Putamen (tissue), 1 donor: ENCODE results near the gene ITIH4.

ENCODE experiments used
- DNase-seq: peaks from one replicate; pipeline ENCODE4 v3.0.0-alpha.2; 2016; ENCODE audit warnings: low spot score

The ITIH4 gene

GRCh38 chr3:52848617-52849016, 18.1 kb upstream of the ITIH4 start:
- DNase-seq: no peak

- no peak for DNase-seq
These were observed 17.3 kb upstream of the ITIH4 start for GRCh38 chr3:52847726-52848125.

DNA sequence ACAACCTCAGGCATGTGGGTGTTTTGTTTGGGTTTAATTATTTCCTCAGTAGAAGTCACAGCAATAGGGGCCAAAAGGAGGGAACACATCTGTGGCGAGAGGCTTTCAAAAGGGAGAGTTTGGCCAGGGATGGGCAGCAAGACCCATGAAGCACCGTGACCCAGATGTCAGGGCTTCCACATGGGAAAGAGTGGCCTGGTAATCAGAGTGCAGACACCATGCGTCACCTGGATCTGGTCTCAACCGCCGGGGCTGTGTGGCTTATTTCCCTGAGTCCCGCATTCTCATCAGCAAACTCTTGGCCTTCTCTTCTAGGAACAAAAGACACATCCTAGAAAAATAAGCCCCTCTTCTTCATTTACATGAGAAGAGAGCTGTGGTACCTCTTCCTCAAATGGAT, 16.8 kb upstream of the ITIH4 start:
- no peak for DNase-seq

GRCh38 chr3:52846432-52846965, 16.0 kb upstream of the ITIH4 start:
- no peak for DNase-seq

GRCh38 chr3:52845691-52846431, 15.4 kb upstream of the ITIH4 start:
- no peak for DNase-seq

DNA sequence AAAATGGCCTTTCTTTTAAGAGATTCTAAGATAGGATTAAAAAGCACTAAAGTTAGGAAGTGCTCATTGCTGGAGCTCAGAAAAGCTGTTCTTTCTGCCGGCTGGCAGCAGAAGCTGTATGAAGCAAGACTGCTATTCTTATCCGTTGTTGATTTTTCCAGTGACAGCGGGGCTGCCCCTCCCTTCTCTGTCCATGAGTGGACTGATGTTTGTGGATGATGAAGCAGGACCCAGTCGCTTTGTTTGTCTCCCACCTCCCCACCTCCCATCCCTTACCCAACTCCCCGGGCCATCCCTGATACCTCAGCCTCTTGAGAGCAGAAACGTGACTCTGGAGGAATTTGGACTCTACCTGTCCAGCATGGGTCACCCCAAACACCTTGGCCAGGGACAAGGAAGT, 14.7 kb upstream of the ITIH4 start:
- DNase-seq: peak; percentile 37

DNA sequence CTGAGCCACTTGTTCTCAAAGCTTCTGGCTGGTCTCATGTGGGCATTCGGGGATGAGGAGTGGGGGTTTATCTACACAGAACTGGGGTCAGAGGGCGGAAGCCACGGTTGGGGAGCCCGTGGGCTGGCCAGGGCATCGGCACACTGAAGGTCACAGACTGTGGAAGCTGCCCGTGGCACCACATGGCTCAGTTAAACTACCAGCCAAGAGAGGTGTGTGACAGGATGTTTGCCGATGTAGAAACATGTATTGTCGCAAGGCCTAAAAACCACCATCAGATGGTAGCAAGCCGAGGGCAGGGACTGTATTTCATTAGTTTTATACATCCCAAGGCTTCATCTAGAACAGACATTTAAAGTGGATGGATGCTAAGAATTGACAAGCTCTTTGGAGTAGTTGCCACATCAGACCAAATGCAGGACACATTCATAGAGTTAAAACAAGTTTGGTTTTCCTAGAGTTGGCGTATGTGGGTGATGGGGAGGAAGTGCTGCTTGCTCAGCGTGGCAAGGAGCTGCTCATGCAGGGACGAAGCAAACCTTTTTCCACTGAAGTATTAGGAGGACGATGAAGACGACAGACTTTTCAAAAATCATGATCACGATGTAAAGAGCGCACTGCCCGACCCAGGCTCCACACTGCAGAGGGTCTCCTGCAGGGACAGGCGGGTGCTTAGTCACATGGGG, 14.0 kb upstream of the ITIH4 start:
- DNase-seq: no peak

DNA sequence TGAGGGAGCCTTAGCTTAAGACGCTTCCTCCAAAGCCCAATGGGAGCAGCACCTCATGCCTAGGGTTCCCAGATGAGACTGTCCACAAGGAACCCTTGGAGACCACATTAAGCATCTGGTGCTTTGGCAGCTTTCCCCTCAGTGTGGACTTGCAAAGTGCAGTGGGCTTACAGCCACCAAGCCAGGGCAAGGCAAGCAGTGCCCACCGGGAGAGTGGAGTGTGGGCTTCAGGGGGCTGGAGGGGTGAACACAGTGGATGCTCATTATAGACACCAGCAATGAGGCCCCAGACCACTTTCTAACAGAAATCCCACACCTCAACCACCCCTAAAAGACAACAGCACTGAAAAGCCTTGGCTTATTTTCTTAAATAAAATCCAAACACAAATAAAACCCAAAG, 13.4 kb upstream of the ITIH4 start:
- DNase-seq: no peak

DNA sequence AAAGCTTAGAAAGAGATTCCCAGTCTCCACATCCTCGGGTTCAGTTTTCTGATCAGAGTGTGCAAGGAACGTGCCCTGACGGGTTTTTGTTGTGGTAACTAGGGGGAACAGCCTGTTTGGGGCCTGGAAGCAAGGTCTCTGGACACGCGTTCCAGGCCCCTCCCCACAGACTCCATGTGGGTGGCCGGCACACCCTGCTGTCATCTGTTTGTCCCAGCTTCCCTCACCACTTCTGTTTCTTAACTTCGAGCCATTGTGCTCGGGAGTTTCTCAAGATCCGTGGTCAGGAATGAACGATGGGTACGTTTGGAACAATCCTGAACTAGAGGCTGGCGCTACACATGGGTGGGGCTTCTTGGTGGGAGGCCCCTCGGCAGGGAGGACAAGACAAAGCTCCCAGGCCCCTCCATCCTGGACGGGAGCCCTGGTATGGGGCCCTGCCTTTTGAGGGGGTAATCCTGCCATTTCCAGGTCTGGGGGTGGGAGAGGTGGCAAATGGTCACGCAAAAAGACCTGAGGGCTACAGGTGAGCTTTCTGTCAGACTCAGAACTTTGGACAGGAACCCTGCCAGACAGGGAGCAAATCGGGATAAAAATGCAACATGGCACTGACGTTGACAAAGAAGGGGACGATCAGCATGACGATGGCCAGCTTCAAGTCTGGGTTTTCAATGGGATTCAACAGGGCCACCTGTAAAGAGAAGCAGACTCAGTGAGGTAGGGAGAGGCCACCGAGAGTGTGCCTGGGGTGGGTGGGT, 12.8 kb upstream of the ITIH4 start:
- DNase-seq: no peak

DNA sequence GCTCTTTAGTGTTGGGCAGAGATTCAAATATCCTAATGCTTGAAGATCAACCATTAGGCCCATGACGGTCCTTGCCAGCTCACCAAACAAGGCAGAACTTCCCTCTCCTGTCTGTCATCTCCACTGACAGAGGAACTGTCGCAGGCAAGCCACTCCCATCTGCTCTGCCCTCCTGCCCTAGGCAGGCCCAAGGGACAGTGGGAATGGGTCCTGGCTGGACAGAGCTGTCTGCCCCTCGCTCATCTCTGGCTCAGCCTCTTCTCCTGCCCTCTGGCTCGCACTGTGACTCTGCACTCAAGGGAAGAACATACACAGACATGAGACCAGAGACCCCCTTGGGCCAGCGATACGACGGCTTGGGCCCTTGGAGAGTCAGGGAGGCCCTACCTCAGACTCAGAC, 12.0 kb upstream of the ITIH4 start:
- DNase-seq: no peak

DNA sequence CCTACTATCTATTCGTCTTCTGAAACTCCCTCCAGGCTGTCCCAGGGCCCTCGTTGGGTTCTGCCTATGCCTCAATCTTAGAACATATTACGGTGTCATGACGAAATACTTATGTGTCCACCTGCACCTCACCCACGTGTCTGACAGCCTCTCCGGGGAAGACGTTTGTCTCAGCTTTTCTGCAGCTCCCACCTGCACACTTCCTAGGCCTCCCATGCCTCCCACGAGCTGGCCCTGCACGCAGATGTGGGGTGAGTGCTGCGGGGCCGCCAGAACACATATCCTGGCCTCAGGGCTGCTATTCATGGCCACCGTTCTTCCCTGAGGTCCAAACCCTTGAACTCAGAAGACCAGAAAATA, 11.5 kb upstream of the ITIH4 start:
- DNase-seq: no peak

DNA sequence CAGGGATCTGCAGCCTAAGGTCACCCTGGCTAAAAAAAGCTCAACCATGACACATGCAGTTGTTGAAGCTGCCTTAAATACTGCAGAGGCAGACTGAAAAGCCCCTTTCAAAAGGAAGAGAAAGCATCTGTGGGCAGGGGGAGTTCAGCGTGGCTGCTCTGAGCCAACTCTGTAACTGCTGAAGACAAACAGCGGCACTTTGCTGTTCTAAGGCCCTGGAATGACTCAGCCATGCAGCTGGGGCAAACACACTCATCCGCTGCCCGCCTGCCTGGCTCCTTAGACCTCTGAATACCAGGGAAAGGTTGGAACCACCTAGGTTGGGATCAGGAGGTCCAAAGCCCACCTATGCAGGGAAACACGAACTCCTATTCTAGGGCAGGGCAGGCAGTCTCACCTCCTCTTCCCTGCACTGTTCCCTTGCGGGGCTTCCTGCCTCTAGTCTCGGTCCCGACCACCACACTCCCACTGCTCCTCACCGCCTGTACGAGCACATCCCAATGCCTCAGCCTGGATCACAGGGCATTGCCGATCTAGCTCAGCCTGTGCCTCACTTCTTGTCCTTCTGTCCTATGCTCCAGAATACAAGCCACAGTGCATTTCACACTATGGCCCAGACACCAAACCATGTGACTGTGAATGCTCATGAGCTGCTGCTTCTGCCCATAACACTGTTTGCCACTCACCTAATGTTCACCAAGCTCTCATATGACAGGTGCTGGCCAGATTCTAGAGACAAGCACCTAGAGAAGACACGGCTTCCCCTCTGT, 10.9 kb upstream of the ITIH4 start:
- no peak for DNase-seq

DNA sequence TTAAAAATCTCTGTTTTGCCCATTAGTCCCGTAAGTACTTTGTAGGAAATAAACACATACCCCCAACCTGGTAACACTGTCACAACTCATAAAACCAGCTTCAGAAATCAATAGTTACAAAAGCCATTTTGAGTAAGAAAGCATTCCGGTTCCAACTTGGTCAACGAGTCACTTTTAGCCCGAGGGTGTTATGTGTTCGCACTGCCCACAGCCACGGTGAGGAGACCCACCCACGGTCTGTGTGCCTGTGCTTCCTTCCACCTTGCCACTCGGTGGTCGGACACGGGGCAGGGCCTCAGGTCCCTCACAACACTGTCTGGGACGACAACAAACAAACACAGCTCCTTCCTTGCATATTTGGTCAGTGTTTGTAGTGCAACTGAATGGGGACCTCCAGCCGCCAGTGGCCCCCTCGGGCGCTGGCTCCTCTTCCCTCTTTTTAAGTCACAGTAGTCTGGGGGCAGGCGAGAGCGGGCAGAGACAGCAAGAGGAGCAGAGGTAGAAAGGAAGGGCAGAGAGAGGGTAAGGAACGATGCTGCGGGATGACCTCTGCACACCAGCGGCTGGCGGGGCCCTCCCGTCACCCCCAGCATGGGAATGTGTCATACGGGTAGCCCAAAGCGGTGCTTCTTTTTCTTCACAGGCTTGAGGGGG, 9.5 kb upstream of the ITIH4 start:
- no peak for DNase-seq

GRCh38 chr3:52839268-52839575, 8.8 kb upstream of the ITIH4 start:
- DNase-seq: no peak

- DNase-seq: no peak
These were observed 8.2 kb upstream of the ITIH4 start for GRCh38 chr3:52838561-52839267.

DNA sequence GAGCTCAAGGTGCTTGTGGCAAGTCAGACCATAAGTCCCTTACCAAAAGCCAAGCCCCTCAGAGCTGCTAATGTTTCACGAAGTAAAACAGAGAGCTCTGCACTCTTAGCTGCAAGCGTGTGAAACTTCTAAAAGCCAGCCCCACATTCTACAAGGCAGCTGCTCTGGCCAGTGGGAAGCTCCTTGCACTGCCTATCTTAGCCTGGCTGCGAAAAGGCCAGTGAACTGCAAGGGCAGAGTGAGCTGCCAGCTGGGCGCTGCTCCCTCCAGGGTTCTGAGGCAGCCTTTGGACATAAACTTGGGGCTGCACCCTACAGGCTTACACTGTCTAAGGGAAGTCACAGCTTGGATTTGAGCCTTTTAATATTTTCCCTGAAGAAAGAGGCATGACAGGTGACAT, 6.5 kb upstream of the ITIH4 start:
- DNase-seq: no peak

DNA sequence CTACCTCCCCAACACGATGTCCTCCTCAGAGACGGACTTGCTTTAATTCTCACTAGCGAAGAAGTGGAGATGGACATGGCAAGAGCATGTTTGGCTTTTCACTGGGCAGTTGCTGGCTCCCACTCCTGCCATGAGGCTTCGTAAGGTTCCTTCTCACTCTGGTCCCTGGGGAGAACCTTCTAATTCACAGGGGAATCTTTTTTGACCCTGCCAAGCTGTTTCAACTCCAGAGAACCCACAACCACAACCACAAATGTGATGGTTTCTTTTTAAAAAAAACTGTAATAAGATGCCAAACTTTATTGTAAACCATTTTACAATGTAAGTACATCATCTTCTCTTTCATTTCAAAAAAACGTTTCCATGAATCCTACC, 6.0 kb upstream of the ITIH4 start:
- no peak for DNase-seq

GRCh38 chr3:52835766-52836470, 5.4 kb upstream of the ITIH4 start:
- DNase-seq: no peak

DNA sequence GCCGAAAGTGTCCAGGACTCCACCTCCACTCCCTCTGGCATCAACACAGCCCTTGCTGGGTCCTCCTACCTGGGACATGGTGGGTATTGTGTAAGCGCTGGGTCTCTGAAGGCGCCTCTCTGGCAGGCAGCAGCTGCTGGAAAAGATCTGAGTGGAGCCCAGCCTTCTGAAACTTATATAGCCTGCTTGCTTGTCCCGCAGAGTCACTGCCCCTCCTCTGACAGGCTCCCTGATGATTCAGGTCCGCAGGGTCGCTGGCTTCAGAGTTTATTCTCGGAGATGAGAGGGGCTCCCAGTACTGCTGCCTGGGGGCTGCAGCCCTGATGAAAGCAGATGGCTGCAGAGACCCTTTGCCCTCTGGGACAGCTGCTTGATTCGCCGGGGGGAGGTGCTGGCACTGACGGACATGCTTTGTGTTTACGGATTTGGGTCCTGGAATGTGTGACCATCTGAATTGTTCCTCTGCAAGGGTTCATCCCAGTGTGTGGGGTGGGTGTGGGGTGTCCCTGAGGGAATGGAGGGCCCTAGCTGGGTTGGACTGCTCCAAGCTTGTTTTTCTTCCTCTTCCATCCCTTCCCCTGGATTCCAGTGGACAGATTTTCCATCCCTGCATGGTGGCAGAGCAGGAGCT, 4.5 kb upstream of the ITIH4 start, which contains the start of gene MUSTN1:
TSS of gene MUSTN1 (minus strand) at position 149 of the 631 bp plus-strand sequence. CDS start at position 78, 71 bp downstream.
- no peak for DNase-seq

DNA sequence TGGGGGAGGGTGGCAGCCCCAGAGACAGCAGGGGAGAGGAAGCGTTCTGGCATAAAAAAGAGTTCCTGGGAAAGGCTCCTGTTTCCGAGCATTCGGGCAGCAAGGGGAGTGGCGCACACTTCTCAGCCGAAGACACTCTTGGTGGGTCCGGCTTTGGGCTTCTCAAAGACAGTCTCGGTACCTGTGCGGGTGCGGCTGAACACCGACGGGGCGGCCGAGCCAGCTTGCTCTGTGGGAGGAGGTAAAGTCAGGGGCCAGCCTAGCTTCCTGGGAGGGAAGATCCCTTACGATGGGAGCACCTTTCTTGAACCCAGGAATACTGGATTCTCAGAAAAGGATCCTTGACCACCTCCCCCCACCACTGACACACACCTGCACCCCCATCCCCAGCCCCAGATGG, 2.7 kb upstream of the ITIH4 start:
- no peak for DNase-seq
